Uterus (tissue), 4 donors: ENCODE results near the gene GALNT11. TPM values are rescaled to one million over a fixed set of nuclear protein-coding genes. Genes with fewer than 3 reads are reported as not detected.

Experiments
- DNase-seq, 2 donors: peaks; one replicate each; pipeline ENCODE4 v3.0.0-alpha.2; 2019 to 2020
- H3K27ac ChIP-seq, 2 donors: fragments of 200-600 bp; sonication (generic); 1 replicate in 1 of 2; 2 replicates in 1 of 2; pipeline ENCODE4 v1.5.1; 2016 to 2018
- H3K27me3 ChIP-seq, 2 donors: fragments of 200-600 bp; sonication (generic); one replicate each; pipeline ENCODE4 v1.5.1; 2018 to 2019; ENCODE audit warnings: control low read depth in 1 of 2
- H3K36me3 ChIP-seq, 2 donors: fragments of 200-600 bp; sonication (generic); one replicate each; pipeline ENCODE4 v1.5.1; 2019; ENCODE audit warnings: control low read depth in 1 of 2
- H3K4me1 ChIP-seq, 2 donors: fragments of 200-600 bp; sonication (generic); one replicate each; pipeline ENCODE4 v1.5.1; 2018 to 2019; ENCODE audit warnings: control low read depth in 1 of 2
- H3K4me3 ChIP-seq, 2 donors: fragments of 200-600 bp; sonication (generic); 1 replicate in 1 of 2; 2 replicates in 1 of 2; pipeline ENCODE4 v1.5.1; 2018 to 2019; ENCODE audit warnings: mild to moderate bottlenecking in 1 of 2
- H3K9me3 ChIP-seq, 2 donors: fragments of 200-600 bp; sonication (generic); one replicate each; pipeline ENCODE4 v1.5.1; 2019; ENCODE audit warnings: control low read depth in 1 of 2
- POLR2A ChIP-seq, 2 donors: fragments of 450-650 bp; IDR thresholded peaks; one replicate each; pipeline ENCODE4 v1.6.1; 2016; ENCODE audit warnings: antibody characterized with exemption in 2 of 2, mild to moderate bottlenecking in 1 of 2, moderate library complexity in 1 of 2
- intact Hi-C: fragments of 100-400 bp; cut with DNase I; formaldehyde crosslinking; loops from one replicate; pipeline ENCODE4 v1.15.1; 2023; ENCODE audit warnings: low total_unique reads
- small RNA-seq: library from RNA; depleted of rRNA; stranded (forward); fragments of <200 nt; gene quantifications from one replicate; pipeline ENCODE3, GENCODE V24; 2016
- total RNA-seq, 4 donors: library from RNA; depleted of rRNA in 3 of 4; stranded (reverse); fragments of >200 nt in 3 of 4; gene quantifications; one replicate each; pipeline versions ENCODE4 v1.1.0 to v1.2.4, GENCODE V29; 2014 to 2023
- TF ChIP-seq, protein P1 (sequence below), 4 experiments: fragments of 200-600 bp in 2 of 4; fragments of 450-650 bp in 2 of 4; sonication (generic) in 2 of 4; IDR thresholded peaks; one replicate each; pipeline ENCODE4 v1.5.1; 2016 to 2019; ENCODE audit warnings: antibody characterized with exemption in 4 of 4, mild to moderate bottlenecking in 2 of 4, moderate library complexity in 1 of 4
- donor health status: DM: yes; HTN: yes; CAD: no.

The GALNT11 gene
- total RNA-seq, 4 donors from 2014 or later: 30.3 to 91.9 (median 34.4) TPM

- Histone ChIP-seq H3K4me3 (no peak overlapping the region), H3K9me3 (no peaks in the 10 kb centered on the region), H3K27me3 (no peaks in the 10 kb centered on the region), H3K27ac (no peak overlapping the region), H3K4me1 (no peaks in the 10 kb centered on the region), H3K36me3 (no peaks in the 10 kb centered on the region)
- no peak for TF ChIP-seq POLR2A (IDR thresholded peaks at IDR 0.05)
- intact Hi-C loops: no loop called here
- DNase-seq: no peak
Observed at GRCh38 chr7:152152267-152152666, 126.8 kb downstream of the GALNT11 start.

GRCh38 chr7:152158801-152159587 lies 133.5 kb downstream of the GALNT11 start:
- DNase-seq: no peak
- intact Hi-C loops: no loop called here
- Histone ChIP-seq H3K4me1 (no peaks in the 10 kb centered on the region), H3K36me3 (no peaks in the 10 kb centered on the region), H3K9me3 (no peaks in the 10 kb centered on the region), H3K4me3 (no peak overlapping the region), H3K27me3 (no peaks in the 10 kb centered on the region), H3K27ac (no peak overlapping the region)
- TF ChIP-seq POLR2A (IDR thresholded peaks at IDR 0.05): no peak
- TF ChIP-seq, protein P1, sequence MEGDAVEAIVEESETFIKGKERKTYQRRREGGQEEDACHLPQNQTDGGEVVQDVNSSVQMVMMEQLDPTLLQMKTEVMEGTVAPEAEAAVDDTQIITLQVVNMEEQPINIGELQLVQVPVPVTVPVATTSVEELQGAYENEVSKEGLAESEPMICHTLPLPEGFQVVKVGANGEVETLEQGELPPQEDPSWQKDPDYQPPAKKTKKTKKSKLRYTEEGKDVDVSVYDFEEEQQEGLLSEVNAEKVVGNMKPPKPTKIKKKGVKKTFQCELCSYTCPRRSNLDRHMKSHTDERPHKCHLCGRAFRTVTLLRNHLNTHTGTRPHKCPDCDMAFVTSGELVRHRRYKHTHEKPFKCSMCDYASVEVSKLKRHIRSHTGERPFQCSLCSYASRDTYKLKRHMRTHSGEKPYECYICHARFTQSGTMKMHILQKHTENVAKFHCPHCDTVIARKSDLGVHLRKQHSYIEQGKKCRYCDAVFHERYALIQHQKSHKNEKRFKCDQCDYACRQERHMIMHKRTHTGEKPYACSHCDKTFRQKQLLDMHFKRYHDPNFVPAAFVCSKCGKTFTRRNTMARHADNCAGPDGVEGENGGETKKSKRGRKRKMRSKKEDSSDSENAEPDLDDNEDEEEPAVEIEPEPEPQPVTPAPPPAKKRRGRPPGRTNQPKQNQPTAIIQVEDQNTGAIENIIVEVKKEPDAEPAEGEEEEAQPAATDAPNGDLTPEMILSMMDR (IDR thresholded peaks at IDR 0.05): no peak

GRCh38 chr7:152161171-152161570 lies 135.7 kb downstream of the GALNT11 start:
- Histone ChIP-seq H3K36me3 (no peaks in the 10 kb centered on the region), H3K27ac (no peak overlapping the region)

GRCh38 chr7:152162287-152162686 lies 136.8 kb downstream of the GALNT11 start:
- intact Hi-C loops: no loop called here
- Histone ChIP-seq H3K4me3 (no peak overlapping the region), H3K4me1 (no peaks in the 10 kb centered on the region), H3K36me3 (no peaks in the 10 kb centered on the region), H3K27ac (no peak overlapping the region), H3K27me3 (no peaks in the 10 kb centered on the region), H3K9me3 (no peaks in the 10 kb centered on the region)
- TF ChIP-seq, protein P1 (IDR thresholded peaks at IDR 0.05): no peak
- no peak for TF ChIP-seq POLR2A (IDR thresholded peaks at IDR 0.05)
- DNase-seq: no peak

More at GRCh38 chr7:152161171-152161570, 135.7 kb downstream of the GALNT11 start:
- DNase-seq: no peak
- Histone ChIP-seq H3K27me3 (no peaks in the 10 kb centered on the region), H3K4me1 (no peaks in the 10 kb centered on the region), H3K9me3 (no peaks in the 10 kb centered on the region), H3K4me3 (no peak overlapping the region)
- intact Hi-C loops: no loop called here
- TF ChIP-seq, protein P1 (IDR thresholded peaks at IDR 0.05): no peak
- no peak for TF ChIP-seq POLR2A (IDR thresholded peaks at IDR 0.05)

Small RNA genes within 50 kb of the gene (small RNA-seq; reads per million reads assigned to genes)
- gene RF00017: not detected

Other genes starting within 250 kb of the GALNT11 start
- 10 to 100 TPM; 15.1 to 66.2 (median 33.6) TPM for gene PRKAG2, start 148.6 kb upstream of the GALNT11 start, total RNA-seq
- not detected for gene GALNTL5, start 69.2 kb upstream of the GALNT11 start, total RNA-seq